ENCODE data around the gene ATF1. TPM values are rescaled to one million over a fixed set of nuclear protein-coding genes. Genes with fewer than 3 reads are reported as not detected.

The ATF1 gene
- 31.8 to 48.3 TPM (median 44.5 TPM) in 5 replicates for total RNA-seq (2022; extraction: Qiagen RNA extraction; ENCODE audit: low read depth)

DNA sequence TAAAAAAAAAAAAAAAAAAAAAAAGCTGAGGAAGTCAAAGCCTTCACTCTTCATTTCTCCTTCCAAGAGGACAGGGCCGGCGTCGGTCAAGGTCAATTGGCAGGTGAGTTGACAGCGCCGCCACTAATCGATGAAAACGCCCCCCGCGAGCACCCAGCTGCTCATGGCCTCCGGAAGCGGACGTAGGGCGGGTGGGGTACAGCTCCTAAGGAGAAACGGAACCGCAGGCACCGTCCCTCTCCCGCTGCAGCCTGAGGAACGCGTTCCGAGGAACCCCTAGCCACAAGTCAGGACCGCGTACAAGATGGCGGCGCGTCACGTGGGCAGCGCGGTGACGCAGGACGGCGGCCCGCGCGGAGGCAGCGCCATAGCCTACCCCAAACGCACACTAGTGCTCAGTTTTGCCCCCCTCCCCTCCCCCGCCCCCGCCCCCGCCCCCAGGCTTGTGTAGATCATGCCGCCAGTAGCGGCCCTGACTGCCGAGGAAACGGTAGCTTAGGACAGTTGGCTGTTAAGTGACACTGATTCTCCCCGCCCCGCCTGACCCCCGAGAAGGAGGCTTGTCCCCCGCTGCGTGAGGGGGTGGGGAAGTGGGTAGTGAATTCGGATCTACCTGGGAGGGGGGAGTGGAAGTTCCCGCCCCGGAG, at the start of gene ATF1:
ATF1 (plus strand) TSS at position 463 of the 647 bp plus-strand sequence. CDS start 16,045 bp downstream, outside the sequence.

DNA sequence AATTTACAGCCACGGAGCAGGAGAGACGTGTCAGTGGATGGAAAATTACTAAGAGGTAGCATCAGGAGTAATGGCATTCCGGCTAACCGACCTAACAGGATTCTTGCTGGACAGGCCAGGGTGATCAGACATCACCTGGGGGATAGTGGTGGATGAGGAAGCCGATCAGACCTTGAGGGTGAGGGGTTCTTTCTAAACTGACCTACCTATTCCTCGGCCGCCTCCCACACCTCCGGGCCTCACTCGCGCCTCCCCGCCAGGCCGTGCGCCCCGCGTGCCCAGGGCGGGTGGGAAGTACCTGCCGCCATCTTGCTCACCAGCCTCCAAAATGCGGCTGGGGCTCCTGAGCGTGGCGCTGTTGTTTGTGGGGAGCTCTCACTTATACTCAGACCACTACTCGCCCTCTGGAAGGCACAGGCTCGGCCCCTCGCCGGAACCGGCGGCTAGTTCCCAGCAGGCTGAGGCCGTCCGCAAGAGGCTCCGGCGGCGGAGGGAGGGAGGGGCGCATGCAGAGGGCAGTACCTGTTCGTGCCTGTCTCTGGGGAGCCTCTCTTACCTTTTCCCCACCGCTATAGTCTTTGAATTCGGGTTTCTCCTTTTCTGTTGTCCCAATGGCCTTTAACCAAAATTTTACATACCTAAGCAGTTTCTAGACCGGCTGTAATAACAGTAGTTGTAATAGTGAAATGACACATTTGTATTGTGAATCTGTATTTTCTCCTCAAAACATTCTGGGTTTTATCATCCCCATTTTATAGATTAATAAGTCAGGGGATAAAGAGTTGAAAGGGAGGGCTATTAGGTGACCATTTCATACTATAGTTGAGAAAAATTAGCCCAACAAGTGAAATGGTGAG, 79.0 kb downstream of the ATF1 start, which contains the start of gene TMPRSS12:
TMPRSS12 (plus strand) TSS at position 290 of the 857 bp plus-strand sequence; CDS start at position 329, 39 bp downstream.

Other genes starting within 250 kb of the ATF1 start
- not detected in 5 replicates for gene TMPRSS12, start 78.8 kb downstream of the ATF1 start, total RNA-seq (2022; extraction: Qiagen RNA extraction; ENCODE audit: low read depth)
- not detected in 5 replicates for gene HIGD1C, start 188.4 kb downstream of the ATF1 start, total RNA-seq (2022; extraction: Qiagen RNA extraction; ENCODE audit: low read depth)

Measured in A549 treated with GW870086 at 1 μM for 4 hours (cell line).